HL-60/S4 treated with retinoic acid at 250 ng/mL for 4 days and 3 days (cell line): Measurements from ENCODE around the gene PGS1.

Experiments used
- in situ Hi-C: fragments of 300-500 bp; cut with MboI; formaldehyde crosslinking; loops from 2 replicates; pipeline ENCODE4 v1.7.0; 2022; ENCODE audit warnings: low sequenced_read_pairs

The PGS1 gene

GRCh38 chr17:78362232-78362631 is 16.2 kb upstream of the PGS1 start:
- in situ Hi-C loops = no loop called here

GRCh38 chr17:78362671-78363070 is 15.8 kb upstream of the PGS1 start:
- in situ Hi-C loops = no loop called here

GRCh38 chr17:78364436-78365281 is 13.8 kb upstream of the PGS1 start:
- in situ Hi-C loops = no loop called here

- in situ Hi-C loops = no loop called here
These were observed 12.8 kb upstream of the PGS1 start for GRCh38 chr17:78365561-78366108.

GRCh38 chr17:78366109-78366848 is 12.2 kb upstream of the PGS1 start:
- in situ Hi-C loops = no loop called here

GRCh38 chr17:78367193-78367592 is 11.3 kb upstream of the PGS1 start:
- in situ Hi-C loops = no loop called here

- in situ Hi-C loops = no loop called here
These were observed 10.1 kb upstream of the PGS1 start for GRCh38 chr17:78368348-78368747.

- in situ Hi-C loops = no loop called here
These were observed 9.5 kb upstream of the PGS1 start for GRCh38 chr17:78368854-78369495.

- in situ Hi-C loops = no loop called here
These were observed 8.6 kb upstream of the PGS1 start for GRCh38 chr17:78369791-78370381.

GRCh38 chr17:78371056-78371455 is 7.4 kb upstream of the PGS1 start:
- in situ Hi-C loops = no loop called here

GRCh38 chr17:78372841-78373240 is 5.6 kb upstream of the PGS1 start:
- in situ Hi-C loops = no loop called here

- in situ Hi-C loops = no loop called here
These were observed 4.3 kb upstream of the PGS1 start for GRCh38 chr17:78374189-78374588.

GRCh38 chr17:78374631-78375274 is 3.7 kb upstream of the PGS1 start:
- in situ Hi-C loops = no loop called here

- in situ Hi-C loops = no loop called here
These were observed 2.9 kb upstream of the PGS1 start for GRCh38 chr17:78375401-78376151.

- in situ Hi-C loops = no loop called here
These were observed 2.3 kb upstream of the PGS1 start for GRCh38 chr17:78376161-78376560.

GRCh38 chr17:78377858-78378224 is 608 bp upstream of the PGS1 start:
- in situ Hi-C loops = no loop called here

GRCh38 chr17:78379131-78379491 is 662 bp downstream of the PGS1 start:
- in situ Hi-C loops = no loop called here

GRCh38 chr17:78380370-78380769 is 1.9 kb downstream of the PGS1 start:
- in situ Hi-C loops = no loop called here

GRCh38 chr17:78381601-78382232 is 3.3 kb downstream of the PGS1 start:
- in situ Hi-C loops = no loop called here
